ENCODE data around the gene DOCK4. TPM values are rescaled to one million over a fixed set of nuclear protein-coding genes. Genes with fewer than 3 reads are reported as not detected.

The DOCK4 gene
- polyA plus RNA-seq, 1 donor = 7.5 TPM

DNA sequence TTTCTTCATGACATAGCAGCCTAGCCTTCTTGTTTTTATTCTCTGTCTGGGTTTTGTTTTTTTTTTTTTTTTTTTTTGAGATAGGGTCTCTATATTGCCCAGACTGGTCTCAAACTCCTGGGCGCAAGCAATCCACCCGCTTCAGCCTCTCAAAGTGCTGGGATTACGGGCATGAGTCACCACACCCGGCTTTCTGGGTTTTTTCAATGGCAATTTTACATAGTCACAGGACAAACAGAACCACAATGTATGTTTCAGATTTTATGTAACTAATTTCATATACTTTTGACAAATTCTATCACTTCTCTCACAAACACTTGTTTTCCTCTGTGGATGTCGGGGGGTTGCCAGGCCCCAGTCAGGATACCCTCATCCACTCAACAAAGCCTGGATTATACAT lies 16.5 kb downstream of the DOCK4 start:
- no peak for DNase-seq (ENCODE audit: low read depth)

DNA sequence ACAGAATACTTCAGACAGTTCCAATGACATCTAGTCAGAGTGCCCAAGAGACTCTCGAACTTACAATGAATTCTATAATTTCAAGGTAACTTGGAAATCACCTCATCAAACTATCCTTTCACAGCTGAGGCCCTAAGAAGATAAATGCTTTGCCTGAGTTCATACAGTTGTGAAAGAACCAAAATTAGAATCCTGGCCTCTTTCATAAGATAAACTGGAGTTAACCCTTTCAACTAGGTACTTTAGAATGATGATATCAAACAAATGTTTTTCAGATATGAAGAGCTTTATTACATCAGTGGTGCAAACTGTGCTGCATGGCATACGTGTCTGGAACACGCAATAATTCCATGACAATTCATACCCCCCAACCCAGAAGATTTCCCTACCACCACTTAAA lies 17.9 kb downstream of the DOCK4 start:
- no peak for DNase-seq (ENCODE audit: low read depth)

- no peak for DNase-seq (ENCODE audit: low read depth)
Observed at GRCh38 chr7:112186300-112186699, 19.9 kb downstream of the DOCK4 start.

GRCh38 chr7:112185005-112185834 lies 21.0 kb downstream of the DOCK4 start:
- no peak for DNase-seq (ENCODE audit: low read depth)

DNA sequence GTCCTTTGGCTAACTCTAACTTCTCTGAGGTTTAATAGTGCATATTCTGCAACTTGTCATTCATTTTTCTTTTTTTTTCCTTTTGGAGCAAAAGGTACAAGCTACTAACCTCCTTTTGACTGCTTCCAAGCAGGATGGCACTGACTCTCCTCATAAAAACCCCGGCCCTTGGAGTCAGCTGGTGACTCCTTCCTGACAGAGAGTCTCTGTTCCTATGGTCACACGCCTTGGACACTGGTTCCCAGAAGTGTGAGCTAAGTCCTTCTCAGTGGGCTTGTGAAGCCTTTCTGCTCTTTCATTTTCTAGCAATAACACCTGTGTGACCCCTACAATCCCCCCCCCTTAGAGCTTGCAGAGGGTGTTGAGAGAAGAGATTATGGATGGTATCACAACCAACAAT lies 21.7 kb downstream of the DOCK4 start:
- no peak for DNase-seq (ENCODE audit: low read depth)

DNA sequence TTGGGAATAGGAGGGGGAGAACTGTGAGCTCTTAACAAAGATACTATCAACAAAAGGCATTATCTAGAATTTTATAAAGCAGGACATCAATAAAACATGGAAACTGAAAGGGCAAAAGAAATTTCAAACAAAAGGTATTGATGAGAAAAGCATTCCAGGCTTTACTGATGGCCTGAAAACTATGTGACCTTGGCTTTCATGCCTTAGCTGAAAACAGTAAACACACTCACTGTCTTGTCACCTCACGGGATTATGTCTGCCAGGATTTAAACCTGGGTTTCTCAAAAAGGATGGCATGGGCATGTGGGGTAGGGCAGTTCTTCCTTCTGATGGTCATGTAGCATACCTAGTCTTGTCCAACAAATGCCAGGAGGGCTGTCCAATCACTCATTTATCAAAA lies 22.9 kb downstream of the DOCK4 start:
- DNase-seq (ENCODE audit: low read depth) = no peak

DNA sequence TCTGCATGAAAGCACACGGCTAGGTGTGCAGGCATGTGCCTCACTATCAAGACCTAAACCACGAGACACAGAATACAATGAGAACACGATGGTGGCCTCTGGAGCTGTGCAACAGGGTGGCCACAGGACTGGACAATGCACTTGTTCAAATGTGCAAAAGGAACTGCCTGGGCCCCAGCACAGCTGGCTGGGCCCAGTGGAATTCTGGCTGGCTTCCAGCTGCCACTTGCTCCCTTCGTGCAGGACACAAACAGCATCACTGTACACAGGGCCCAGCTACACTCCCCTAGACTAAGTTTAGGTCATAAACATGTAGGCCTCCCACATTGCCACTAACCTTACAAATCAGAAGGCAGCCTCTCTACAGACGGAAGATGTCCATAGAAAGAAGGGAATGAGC lies 23.4 kb downstream of the DOCK4 start:
- DNase-seq (ENCODE audit: low read depth) = no peak

DNA sequence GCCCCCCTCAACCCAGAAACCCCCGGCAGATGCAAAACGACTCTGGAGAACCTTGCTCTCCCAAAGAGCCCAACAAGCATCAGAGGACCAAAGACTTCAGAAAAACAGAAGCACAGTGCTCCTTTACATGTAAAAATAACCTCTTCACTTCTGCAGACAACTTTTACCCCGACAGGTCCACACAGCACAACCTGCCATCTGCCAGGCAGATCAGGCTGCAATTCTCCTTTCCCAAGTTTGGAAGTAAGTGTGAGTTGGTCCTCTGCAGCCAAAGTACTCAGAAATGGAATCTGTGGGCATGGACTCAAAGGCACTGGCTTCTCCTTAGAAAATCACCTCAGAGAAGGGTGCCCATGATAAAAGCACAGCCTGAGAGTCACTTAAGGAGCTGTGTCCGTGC lies 26.0 kb downstream of the DOCK4 start:
- DNase-seq (ENCODE audit: low read depth) = no peak

DNA sequence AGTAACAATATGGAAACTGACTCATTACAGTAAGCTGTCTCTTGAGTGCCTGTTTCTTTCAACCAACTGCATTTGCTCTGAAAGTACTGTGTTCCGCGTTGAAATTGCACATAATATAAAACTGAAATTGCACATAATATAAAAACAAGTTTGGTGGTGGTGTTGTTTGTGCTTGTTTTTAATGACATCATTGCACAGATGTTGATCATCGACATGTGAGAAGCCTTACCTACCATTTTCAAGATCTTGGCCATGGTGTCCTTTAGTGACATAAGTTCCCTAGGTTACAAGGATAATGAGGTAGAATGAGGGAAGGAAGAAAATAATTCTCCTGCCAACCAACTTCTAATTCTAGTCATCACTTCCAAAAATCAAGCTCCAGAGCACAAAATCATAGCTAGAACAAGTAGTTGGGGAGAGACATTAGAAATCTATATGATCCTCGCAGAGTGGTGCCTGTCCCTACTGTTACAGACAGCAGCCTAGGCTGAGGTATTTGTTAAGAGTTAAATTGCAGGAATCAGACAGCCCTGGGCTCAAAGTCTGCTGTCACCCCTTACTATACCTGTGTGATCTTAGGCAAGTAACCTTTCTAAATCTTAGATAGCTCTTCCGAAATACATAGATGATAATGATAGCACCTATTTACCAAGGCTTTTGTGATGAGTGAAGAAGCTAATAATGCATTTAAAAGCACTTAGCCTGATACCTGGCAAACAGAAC lies 29.3 kb downstream of the DOCK4 start:
- no peak for DNase-seq (ENCODE audit: low read depth)

DNA sequence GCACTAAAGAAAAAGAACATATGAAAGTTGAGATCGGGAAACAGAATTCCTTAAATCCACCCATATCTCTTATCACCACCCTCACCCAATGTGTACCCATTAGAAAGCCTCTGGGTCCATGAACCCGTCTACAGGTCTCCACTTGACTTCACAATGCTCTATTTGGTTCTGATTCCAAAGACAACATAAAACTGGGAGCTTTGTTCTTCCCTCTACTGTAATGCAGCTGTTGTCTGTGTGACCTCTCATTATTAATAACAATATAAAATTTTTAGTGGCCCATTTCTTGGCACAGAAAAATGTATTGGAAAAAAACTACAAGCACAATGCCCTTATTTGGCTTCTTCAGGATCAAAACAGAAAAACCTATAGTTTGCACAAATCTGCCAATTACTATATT lies 30.0 kb downstream of the DOCK4 start:
- DNase-seq (ENCODE audit: low read depth) = no peak

GRCh38 chr7:112174192-112174591 lies 32.0 kb downstream of the DOCK4 start:
- DNase-seq (ENCODE audit: low read depth) = no peak

DNA sequence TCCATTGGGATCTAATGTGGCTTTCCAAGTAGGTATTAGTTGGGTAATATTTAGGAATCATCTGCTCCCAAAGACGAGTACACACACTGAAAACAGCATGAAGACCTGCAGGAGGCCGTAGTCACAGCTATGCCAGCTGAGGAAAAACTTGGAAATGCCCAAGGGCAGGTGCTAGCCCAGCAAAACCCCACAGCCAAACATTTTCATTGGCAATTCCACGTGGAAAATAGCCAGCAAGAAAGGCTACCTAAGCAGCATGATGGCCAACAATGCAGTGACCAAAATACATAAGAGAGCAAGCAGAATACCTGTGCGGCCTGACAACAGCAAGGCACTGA lies 32.7 kb downstream of the DOCK4 start:
- no peak for DNase-seq (ENCODE audit: low read depth)

- DNase-seq (ENCODE audit: low read depth) = peak; percentile 24
Observed at GRCh38 chr7:112172870-112173567, 33.2 kb downstream of the DOCK4 start.

DNA sequence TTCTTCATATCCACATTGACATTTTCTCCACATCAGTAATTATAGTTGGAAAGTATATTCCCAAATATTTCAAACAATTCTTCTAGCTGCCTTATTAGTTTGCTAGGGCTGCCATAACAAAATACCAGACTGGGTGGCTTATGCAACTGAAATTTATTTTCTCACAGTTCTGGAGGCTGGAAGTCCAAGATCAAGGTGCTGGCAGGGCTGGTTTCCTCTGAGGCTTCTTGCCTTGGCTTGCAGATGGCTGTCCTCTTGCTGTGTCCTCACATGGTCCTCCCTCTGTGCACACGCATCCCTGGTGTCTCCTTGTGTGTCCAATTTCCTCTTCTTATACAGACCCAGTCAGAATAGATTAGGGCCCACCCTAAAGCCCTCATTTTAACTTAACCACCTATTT lies 34.5 kb downstream of the DOCK4 start:
- no peak for DNase-seq (ENCODE audit: low read depth)

- no peak for DNase-seq (ENCODE audit: low read depth)
Observed at GRCh38 chr7:112168915-112169314, 37.3 kb downstream of the DOCK4 start.

DNA sequence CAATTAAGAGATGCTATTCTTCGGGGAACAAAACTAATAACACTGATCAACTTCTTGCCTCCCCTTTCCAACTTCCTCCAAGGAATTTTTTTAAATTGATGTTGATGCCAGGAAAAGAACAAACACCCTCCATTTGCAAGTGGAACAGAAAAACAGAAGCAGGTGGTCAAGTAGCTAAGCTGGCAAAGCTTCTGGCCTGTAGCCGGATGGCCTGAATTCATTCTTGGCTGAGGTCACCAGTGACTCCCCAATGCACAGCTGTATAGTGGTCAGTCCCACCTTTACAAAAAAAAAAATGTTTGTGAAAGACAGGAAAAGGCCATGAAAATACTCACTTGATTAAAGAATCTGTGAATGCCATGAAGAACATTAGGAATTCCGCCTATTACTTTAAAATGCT lies 39.1 kb downstream of the DOCK4 start:
- no peak for DNase-seq (ENCODE audit: low read depth)

DNA sequence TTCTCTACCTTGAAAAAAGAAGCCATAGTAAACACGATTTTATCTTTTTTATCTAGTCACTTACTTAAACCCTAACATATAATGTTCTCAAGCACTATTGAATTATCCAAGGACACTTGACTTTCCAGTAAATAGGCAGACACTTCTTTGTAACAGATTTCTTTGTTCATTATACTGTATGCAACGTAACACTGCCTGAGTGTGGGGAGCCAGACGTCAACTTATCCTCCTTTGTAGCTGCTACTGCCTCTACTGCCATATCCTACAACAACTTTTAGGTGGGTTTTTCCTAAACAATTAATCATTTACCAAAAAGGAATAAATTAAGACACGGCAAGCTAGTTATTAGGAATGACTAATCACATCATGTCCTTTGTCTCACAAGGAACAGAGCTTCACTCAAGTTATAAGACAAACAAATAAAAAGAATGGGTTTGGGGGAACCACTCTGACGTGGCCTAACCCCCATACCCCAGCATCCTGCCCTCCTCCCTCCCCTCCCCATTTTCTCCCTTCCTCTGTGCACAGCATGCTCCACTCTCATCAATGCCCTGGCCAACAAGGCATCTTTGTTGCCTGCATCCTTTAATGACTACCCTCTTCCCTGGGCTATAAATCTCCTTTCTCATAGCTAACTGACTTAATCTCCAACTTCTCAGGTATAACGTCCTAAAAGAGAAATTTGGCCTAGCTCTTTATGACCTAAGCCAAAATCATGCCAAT lies 43.3 kb downstream of the DOCK4 start:
- no peak for DNase-seq (ENCODE audit: low read depth)

DNA sequence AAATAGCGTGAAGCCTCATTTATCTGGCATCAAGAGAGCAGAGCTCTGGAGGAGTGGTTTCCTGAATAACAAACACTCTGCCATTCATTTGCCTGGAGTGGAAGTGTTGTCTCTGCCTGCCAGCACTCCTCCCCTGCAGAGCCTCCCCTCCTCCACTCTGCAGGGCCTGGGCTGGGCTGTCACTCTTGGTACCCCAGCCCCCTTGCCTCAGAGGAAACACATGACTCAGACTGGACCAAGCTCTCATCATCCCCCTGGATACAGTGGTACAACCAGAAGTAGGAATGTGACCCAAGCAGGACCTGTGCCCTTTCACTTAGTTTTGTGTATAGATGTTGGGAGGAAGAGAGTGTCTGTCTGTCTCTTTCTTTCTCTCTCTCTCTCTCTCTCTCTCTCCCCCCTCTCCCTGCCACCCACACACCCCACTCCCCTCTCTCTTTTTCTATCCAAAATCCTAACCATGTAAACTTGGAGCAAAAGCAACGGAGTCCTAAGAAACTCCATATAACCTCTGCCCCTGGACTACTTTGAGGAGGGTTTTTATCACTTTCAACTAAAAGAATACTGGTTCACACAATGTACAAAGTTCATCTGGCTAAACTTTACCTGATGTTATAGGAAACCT lies 43.9 kb downstream of the DOCK4 start:
- no peak for DNase-seq (ENCODE audit: low read depth)

- DNase-seq (ENCODE audit: low read depth) = no peak
Observed at GRCh38 chr7:112161253-112162141, 44.7 kb downstream of the DOCK4 start.

GRCh38 chr7:112160771-112161150 lies 45.4 kb downstream of the DOCK4 start:
- no peak for DNase-seq (ENCODE audit: low read depth)
